Activated CD4-positive, alpha-beta memory T cell treated with anti-CD3 and anti-CD28 coated beads, Interleukin-2, amount 10 ng/mL, durations not matched to agents 7 days and 5 days (primary cell): ENCODE measurements around the gene AMIGO1. TPM values are rescaled to one million over a fixed set of nuclear protein-coding genes. Genes with fewer than 3 reads are reported as not detected.

Source experiments
- CTCF ChIA-PET: fragments of 350-600 bp; sonication (Branson Sonifier 250); formaldehyde crosslinking; loops from one replicate; lab custom pipeline; 2021; ENCODE audit warnings: antibody characterized with exemption, inconsistent platforms; lab: Charles Lee
- POLR2A ChIA-PET: fragments of 350-600 bp; sonication (Branson Sonifier 250); formaldehyde crosslinking; loops from one replicate; lab custom pipeline; 2021; ENCODE audit warnings: antibody characterized with exemption; lab: Charles Lee
- DNase-seq: peaks from one replicate; pipeline ENCODE4 v3.0.0-alpha.2; 2020
- H3K27ac Mint-ChIP-seq: one replicate; pipeline ENCODE4 v1.8.0; 2021; ENCODE audit warnings: mild to moderate bottlenecking, mixed read lengths
- H3K27me3 Mint-ChIP-seq: one replicate; pipeline ENCODE4 v1.8.0; 2021; ENCODE audit warnings: mixed read lengths
- H3K36me3 Mint-ChIP-seq: one replicate; pipeline ENCODE4 v1.8.0; 2021; ENCODE audit warnings: low read depth, mixed read lengths
- H3K4me1 Mint-ChIP-seq: one replicate; pipeline ENCODE4 v1.8.0; 2021; ENCODE audit warnings: mixed read lengths
- H3K4me3 Mint-ChIP-seq: one replicate; pipeline ENCODE4 v1.8.0; 2021; ENCODE audit warnings: mild to moderate bottlenecking, mixed read lengths
- H3K9me3 Mint-ChIP-seq: one replicate; pipeline ENCODE4 v1.8.0; 2021; ENCODE audit warnings: mixed read lengths
- total RNA-seq, 2 experiments: library from RNA; stranded (reverse); gene quantifications; one replicate each; pipeline ENCODE4 v1.2.3, GENCODE V29; 2021

The AMIGO1 gene
- total RNA-seq, 2 experiments from 2014 or later: 1.2 to 1.3 TPM

- Mint-ChIP-seq H3K27ac (no peak overlapping the region), H3K27me3 (no peaks in the 10 kb centered on the region), H3K4me1 (peaks cover 22% of the 10 kb centered on the region), H3K9me3 (no peaks in the 10 kb centered on the region), H3K36me3 (peaks cover 6% of the 10 kb centered on the region), H3K4me3 (no peak overlapping the region)
- ChIA-PET POLR2A (interaction anchor here (1.4 kb wide), 1 partner anchor 14 kb away, joined by 3 read pairs; no protein-coding TSS in a partner anchor), CTCF (interaction anchor here (0.8 to 25.9 kb wide), 4 partner anchors 10 to 47 kb away, joined by 3 to 779 read pairs (median 77); partner anchors contain the start of genes AMIGO1 and GPR61)
- no peak for DNase-seq
These were observed 20.8 kb downstream of the AMIGO1 start for GRCh38 chr1:109488696-109489095.

- CTCF ChIA-PET: interaction anchor here (0.8 to 25.9 kb wide), 4 partner anchors 11 to 47 kb away, joined by 3 to 779 read pairs (median 77); partner anchors contain the start of genes AMIGO1 and GPR61
- H3K27me3 Mint-ChIP-seq: no peaks in the 10 kb centered on the region
- no peak overlapping the region for H3K4me3 Mint-ChIP-seq
- POLR2A ChIA-PET: interaction anchor here (1.4 to 6.4 kb wide), 2 partner anchors 14 to 62 kb away, joined by 3 to 78 read pairs; partner anchors contain the start of gene PSMA5
- no peak overlapping the region for H3K27ac Mint-ChIP-seq
- peaks cover 6% of the 10 kb centered on the region for H3K36me3 Mint-ChIP-seq
- peaks cover 26% of the 10 kb centered on the region for H3K4me1 Mint-ChIP-seq
- H3K9me3 Mint-ChIP-seq: no peaks in the 10 kb centered on the region
- DNase-seq: no peak
These were observed 21.3 kb downstream of the AMIGO1 start for GRCh38 chr1:109488201-109488600.

- Mint-ChIP-seq H3K27me3 (peaks cover under 1% of the 10 kb centered on the region), H3K4me3 (no peak overlapping the region), H3K27ac (no peak overlapping the region), H3K4me1 (peaks cover 33% of the 10 kb centered on the region), H3K9me3 (no peaks in the 10 kb centered on the region), H3K36me3 (peaks cover 6% of the 10 kb centered on the region)
- no peak for DNase-seq
- ChIA-PET CTCF (interaction anchor here (25.9 kb wide), 1 partner anchor 48 kb away, joined by 779 read pairs; the partner anchor contains the start of gene GPR61), POLR2A (interaction anchor here (1.2 to 6.4 kb wide), 3 partner anchors 43 to 97 kb away, joined by 3 to 78 read pairs (median 46); partner anchors contain the start of gene PSMA5)
These were observed 22.3 kb downstream of the AMIGO1 start for GRCh38 chr1:109487261-109487660.

GRCh38 chr1:109485001-109485400 is 24.5 kb downstream of the AMIGO1 start:
- CTCF ChIA-PET: interaction anchor here (1.0 to 25.9 kb wide), 3 partner anchors 9 to 50 kb away, joined by 3 to 779 read pairs (median 51); partner anchors contain the start of genes CYB561D1 and GPR61
- POLR2A ChIA-PET: interaction anchor here (1.6 to 6.4 kb wide), 8 partner anchors 10 to 385 kb away, joined by 4 to 78 read pairs (median 22); partner anchors contain the start of genes AMIGO1, CYB561D1, GNAI3 and PSMA5
- H3K27ac Mint-ChIP-seq: peak overlapping the region; percentile 79
- peaks cover 10% of the 10 kb centered on the region for H3K27me3 Mint-ChIP-seq
- H3K9me3 Mint-ChIP-seq: no peaks in the 10 kb centered on the region
- peaks cover 2% of the 10 kb centered on the region for H3K36me3 Mint-ChIP-seq
- peaks cover 34% of the 10 kb centered on the region for H3K4me1 Mint-ChIP-seq
- DNase-seq: no peak
- H3K4me3 Mint-ChIP-seq: peak overlapping the region; percentile 93

GRCh38 chr1:109484519-109484975 is 25.0 kb downstream of the AMIGO1 start:
- POLR2A ChIA-PET: interaction anchor here (0.6 to 6.4 kb wide), 16 partner anchors 10 to 550 kb away, joined by 3 to 78 read pairs (median 6); partner anchors contain the start of genes AMIGO1, AMPD2, CELSR2 and CYB561D1
- Mint-ChIP-seq H3K36me3 (peaks cover 2% of the 10 kb centered on the region), H3K27me3 (peaks cover 11% of the 10 kb centered on the region), H3K27ac (peak overlapping the region; percentile 79), H3K4me1 (peaks cover 34% of the 10 kb centered on the region), H3K9me3 (no peaks in the 10 kb centered on the region), H3K4me3 (peak overlapping the region; percentile 93)
- CTCF ChIA-PET: interaction anchor here (0.6 to 25.9 kb wide), 6 partner anchors 9 to 64 kb away, joined by 3 to 779 read pairs (median 4); partner anchors contain the start of genes CYB561D1, GNAI3 and GPR61
- DNase-seq: no peak

- H3K27me3 Mint-ChIP-seq: peaks cover 17% of the 10 kb centered on the region
- H3K27ac Mint-ChIP-seq: peak within 1 kb of the TSS; percentile 79
- peaks cover 36% of the 10 kb centered on the region for H3K4me1 Mint-ChIP-seq
- DNase-seq: peak; percentile 94
- ChIA-PET CTCF (interaction anchor here (0.6 to 25.9 kb wide), 8 partner anchors 10 to 65 kb away, joined by 3 to 779 read pairs (median 4); partner anchors contain the start of genes CYB561D1, GNAI3, GPR61 and PSMA5), POLR2A (interaction anchor here (0.6 to 6.4 kb wide), 18 partner anchors 9 to 551 kb away, joined by 3 to 78 read pairs (median 5); partner anchors contain the start of genes AMIGO1, AMPD2, CELSR2 and CYB561D1)
- peak within 1 kb of the TSS; percentile 93 for H3K4me3 Mint-ChIP-seq
- H3K36me3 Mint-ChIP-seq: no peaks in the 10 kb centered on the region
- no peaks in the 10 kb centered on the region for H3K9me3 Mint-ChIP-seq
These were observed 25.6 kb downstream of the AMIGO1 start, which contains the start of gene ATXN7L2 for GRCh38 chr1:109483672-109484518. Gene ATXN7L2 (plus strand): TSS chr1:109483905. CDS start chr1:109483954, 49 bp downstream.

- Mint-ChIP-seq H3K9me3 (no peaks in the 10 kb centered on the region), H3K36me3 (no peaks in the 10 kb centered on the region), H3K4me1 (peaks cover 42% of the 10 kb centered on the region), H3K27ac (peak overlapping the region; percentile 63), H3K27me3 (peaks cover 21% of the 10 kb centered on the region), H3K4me3 (peak overlapping the region; percentile 93)
- POLR2A ChIA-PET: interaction anchor here (0.9 to 6.4 kb wide), 16 partner anchors 8 to 552 kb away, joined by 3 to 78 read pairs (median 6); partner anchors contain the start of genes AMIGO1, AMPD2, CELSR2 and CYB561D1
- peak; percentile 45 for DNase-seq
- CTCF ChIA-PET: interaction anchor here (0.7 to 25.9 kb wide), 7 partner anchors 11 to 547 kb away, joined by 3 to 779 read pairs (median 4); partner anchors contain the start of genes CYB561D1, GNAI3, GPR61 and PSMA5
These were observed 26.5 kb downstream of the AMIGO1 start for GRCh38 chr1:109482791-109483671.

GRCh38 chr1:109482242-109482641 is 27.3 kb downstream of the AMIGO1 start:
- CTCF ChIA-PET: interaction anchor here (0.8 to 25.9 kb wide), 4 partner anchors 12 to 547 kb away, joined by 3 to 779 read pairs (median 28); partner anchors contain the start of genes CYB561D1 and GPR61
- POLR2A ChIA-PET: interaction anchor here (1.3 to 6.4 kb wide), 4 partner anchors 13 to 188 kb away, joined by 3 to 78 read pairs (median 41); partner anchors contain the start of genes CYB561D1, GNAI3 and PSMA5
- no peaks in the 10 kb centered on the region for H3K9me3 Mint-ChIP-seq
- no peak overlapping the region for H3K4me3 Mint-ChIP-seq
- H3K27ac Mint-ChIP-seq: no peak overlapping the region
- H3K36me3 Mint-ChIP-seq: no peaks in the 10 kb centered on the region
- peaks cover 21% of the 10 kb centered on the region for H3K27me3 Mint-ChIP-seq
- DNase-seq: no peak
- H3K4me1 Mint-ChIP-seq: peaks cover 42% of the 10 kb centered on the region

- Mint-ChIP-seq H3K4me3 (no peak overlapping the region), H3K36me3 (no peaks in the 10 kb centered on the region), H3K27ac (no peak overlapping the region), H3K4me1 (peaks cover 41% of the 10 kb centered on the region), H3K27me3 (peaks cover 21% of the 10 kb centered on the region), H3K9me3 (no peaks in the 10 kb centered on the region)
- ChIA-PET CTCF (interaction anchor here (1.7 kb wide), 1 partner anchor 51 kb away, joined by 8 read pairs; no protein-coding TSS in a partner anchor), POLR2A (interaction anchor here (3.6 to 6.4 kb wide), 3 partner anchors 13 to 67 kb away, joined by 18 to 78 read pairs (median 64); partner anchors contain the start of genes CYB561D1, GNAI3 and PSMA5)
- DNase-seq: no peak
These were observed 27.9 kb downstream of the AMIGO1 start for GRCh38 chr1:109481646-109482045.

- ChIA-PET CTCF (interaction anchor here (1.9 kb wide), 1 partner anchor 10 kb away, joined by 6 read pairs; no protein-coding TSS in a partner anchor), POLR2A (interaction anchor here (1.1 to 1.7 kb wide), 2 partner anchors 54 to 69 kb away, joined by 3 to 6 read pairs; partner anchors contain the start of gene GNAI3)
- DNase-seq: no peak
- H3K36me3 Mint-ChIP-seq: no peaks in the 10 kb centered on the region
- peaks cover 31% of the 10 kb centered on the region for H3K4me1 Mint-ChIP-seq
- no peak overlapping the region for H3K27ac Mint-ChIP-seq
- H3K9me3 Mint-ChIP-seq: no peaks in the 10 kb centered on the region
- no peak overlapping the region for H3K4me3 Mint-ChIP-seq
- peaks cover 30% of the 10 kb centered on the region for H3K27me3 Mint-ChIP-seq
These were observed 29.6 kb downstream of the AMIGO1 start for GRCh38 chr1:109479901-109480300.

GRCh38 chr1:109479311-109479710 is 30.2 kb downstream of the AMIGO1 start:
- H3K4me3 Mint-ChIP-seq: no peak overlapping the region
- H3K27ac Mint-ChIP-seq: no peak overlapping the region
- H3K4me1 Mint-ChIP-seq: peaks cover 25% of the 10 kb centered on the region
- ChIA-PET CTCF (interaction anchor here (1.9 kb wide), 1 partner anchor 11 kb away, joined by 6 read pairs; no protein-coding TSS in a partner anchor), POLR2A (interaction anchor here (0.6 to 1.7 kb wide), 4 partner anchors 12 to 140 kb away, joined by 3 to 6 read pairs (median 3); partner anchors contain the start of genes AMPD2, GNAI3 and GNAT2)
- DNase-seq: peak; percentile 8
- no peaks in the 10 kb centered on the region for H3K9me3 Mint-ChIP-seq
- no peaks in the 10 kb centered on the region for H3K36me3 Mint-ChIP-seq
- peaks cover 35% of the 10 kb centered on the region for H3K27me3 Mint-ChIP-seq
